ENCODE data around the gene PTPRT. TPM values are rescaled to one million over a fixed set of nuclear protein-coding genes. Genes with fewer than 3 reads are reported as not detected.

The PTPRT gene
- total RNA-seq, 1 experiment from 2014 or later: not detected

DNA sequence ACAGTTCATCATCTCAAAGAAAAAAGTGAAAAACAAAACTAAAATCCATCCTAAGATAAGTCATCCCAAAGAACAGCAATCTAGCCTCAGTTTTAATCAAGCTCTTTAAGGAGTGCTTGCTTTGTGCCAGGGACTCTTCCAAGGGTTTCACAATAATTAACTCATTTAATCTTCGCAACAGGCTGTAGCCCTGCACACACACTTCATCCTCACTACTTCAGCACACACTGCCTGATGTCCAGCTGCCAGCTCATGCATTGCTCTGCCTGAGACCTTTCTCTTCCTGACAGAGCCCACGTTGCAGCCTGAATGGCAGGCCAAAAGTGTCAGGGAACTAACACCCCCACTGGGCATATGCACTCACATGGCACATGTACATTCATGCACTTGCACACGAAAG, 21.2 kb upstream of the PTPRT start:
- Histone ChIP-seq H3K4me3 (ENCODE audit: low read depth in 2 of 2, low read length in 2 of 2) (no peak overlapping the region), H3K4me1 (ENCODE audit: control insufficient read depth, insufficient read depth, low read length) (no peaks in the 10 kb centered on the region), H3K9me3 (ENCODE audit: control insufficient read depth, insufficient read depth, low read depth, low read length) (no peaks in the 10 kb centered on the region), H3K36me3 (ENCODE audit: control insufficient read depth, insufficient read depth, low read length) (no peaks in the 10 kb centered on the region), H3K27ac (ENCODE audit: low read length) (no peak overlapping the region), H3K27me3 (ENCODE audit: control insufficient read depth, insufficient read depth, low read length) (peaks cover 4% of the 10 kb centered on the region; the same call in 1 of the 2 replicates)
- in situ Hi-C loops (cut with HindIII; ENCODE audit: low pct_unique_long_range_greater_than_20kb, low sequenced_read_pairs) (no loop called here), intact Hi-C loops (cut with micrococcal nuclease; ENCODE audit: unreplicated experiment) (no loop called here)
- CTCF ChIA-PET: no interaction called here
- no peak for ATAC-seq
- no peak for DNase-seq (ENCODE audit: low read depth, low spot score)
- TF ChIP-seq, protein P1, sequence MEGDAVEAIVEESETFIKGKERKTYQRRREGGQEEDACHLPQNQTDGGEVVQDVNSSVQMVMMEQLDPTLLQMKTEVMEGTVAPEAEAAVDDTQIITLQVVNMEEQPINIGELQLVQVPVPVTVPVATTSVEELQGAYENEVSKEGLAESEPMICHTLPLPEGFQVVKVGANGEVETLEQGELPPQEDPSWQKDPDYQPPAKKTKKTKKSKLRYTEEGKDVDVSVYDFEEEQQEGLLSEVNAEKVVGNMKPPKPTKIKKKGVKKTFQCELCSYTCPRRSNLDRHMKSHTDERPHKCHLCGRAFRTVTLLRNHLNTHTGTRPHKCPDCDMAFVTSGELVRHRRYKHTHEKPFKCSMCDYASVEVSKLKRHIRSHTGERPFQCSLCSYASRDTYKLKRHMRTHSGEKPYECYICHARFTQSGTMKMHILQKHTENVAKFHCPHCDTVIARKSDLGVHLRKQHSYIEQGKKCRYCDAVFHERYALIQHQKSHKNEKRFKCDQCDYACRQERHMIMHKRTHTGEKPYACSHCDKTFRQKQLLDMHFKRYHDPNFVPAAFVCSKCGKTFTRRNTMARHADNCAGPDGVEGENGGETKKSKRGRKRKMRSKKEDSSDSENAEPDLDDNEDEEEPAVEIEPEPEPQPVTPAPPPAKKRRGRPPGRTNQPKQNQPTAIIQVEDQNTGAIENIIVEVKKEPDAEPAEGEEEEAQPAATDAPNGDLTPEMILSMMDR (IDR thresholded peaks at IDR 0.05): no peak
- TF ChIP-seq POLR2AphosphoS5 (IDR thresholded peaks at IDR 0.05; ENCODE audit: low read depth, low read length): no peak
- no peak for TF ChIP-seq TCF7L2 (IDR thresholded peaks at IDR 0.05; ENCODE audit: low read depth, low read length)
- no peak for TF ChIP-seq SIN3A (IDR thresholded peaks at IDR 0.05; ENCODE audit: borderline replicate concordance, insufficient read depth, low read depth, low read length)
- TF ChIP-seq REST (IDR thresholded peaks at IDR 0.05; ENCODE audit: insufficient read depth in 1 of 2, low read depth in 2 of 2, low read length in 1 of 2): no peak
- POLR2A ChIA-PET: no interaction called here
- BruUV-seq (replicated peaks): no TSS peak

DNA sequence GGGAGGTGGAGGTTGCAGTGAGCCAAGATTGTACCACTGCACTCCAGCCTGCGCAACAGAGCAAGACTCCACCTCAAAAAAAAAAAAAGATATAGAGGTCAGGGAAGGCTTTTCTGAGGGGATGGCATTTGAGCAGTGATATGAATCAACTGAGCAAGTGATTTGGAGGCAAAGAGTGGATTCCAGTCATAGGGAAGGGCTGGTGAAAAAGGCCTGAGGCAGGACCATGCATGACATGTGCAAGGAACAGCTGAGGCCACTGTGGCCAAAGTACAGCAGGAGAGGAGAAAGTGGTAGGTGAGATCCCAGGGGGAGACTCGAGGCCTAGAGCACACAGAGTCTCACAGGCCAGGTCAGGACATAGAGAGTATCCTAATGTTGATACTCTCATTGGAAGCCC, 20.1 kb upstream of the PTPRT start:
- no TSS peak for BruUV-seq (replicated peaks)
- Histone ChIP-seq H3K27me3 (ENCODE audit: control insufficient read depth, insufficient read depth, low read length) (peaks cover 4% of the 10 kb centered on the region; the same call in 1 of the 2 replicates), H3K27ac (ENCODE audit: low read length) (no peak overlapping the region), H3K9me3 (ENCODE audit: control insufficient read depth, insufficient read depth, low read depth, low read length) (no peaks in the 10 kb centered on the region), H3K4me1 (ENCODE audit: control insufficient read depth, insufficient read depth, low read length) (no peaks in the 10 kb centered on the region), H3K36me3 (ENCODE audit: control insufficient read depth, insufficient read depth, low read length) (no peaks in the 10 kb centered on the region), H3K4me3 (ENCODE audit: low read depth in 2 of 2, low read length in 2 of 2) (no peak overlapping the region)
- in situ Hi-C loops (cut with HindIII; ENCODE audit: low pct_unique_long_range_greater_than_20kb, low sequenced_read_pairs) (no loop called here), intact Hi-C loops (cut with micrococcal nuclease; ENCODE audit: unreplicated experiment) (no loop called here)
- ChIA-PET POLR2A (no interaction called here), CTCF (no interaction called here)
- ATAC-seq (no peak), DNase-seq (ENCODE audit: low read depth, low spot score) (no peak)
- TF ChIP-seq REST (IDR thresholded peaks at IDR 0.05; ENCODE audit: insufficient read depth in 1 of 2, low read depth in 2 of 2, low read length in 1 of 2): no peak
- TF ChIP-seq SIN3A (IDR thresholded peaks at IDR 0.05; ENCODE audit: borderline replicate concordance, insufficient read depth, low read depth, low read length): no peak
- TF ChIP-seq TCF7L2 (IDR thresholded peaks at IDR 0.05; ENCODE audit: low read depth, low read length): no peak

Measured in Panc1 (cell line).